IPS DF 6.9 (cell line): Measurements from ENCODE around the gene PRRC2B.
"Not testable (repeated sequence)": the region's sequence is repeated elsewhere in the genome, so short reads cannot be mapped to it uniquely, and the experiment has no call there.

Experiments used
- DNase-seq: peaks from one replicate; pipeline ENCODE4 v3.0.0-alpha.2; 2013; ENCODE audit warnings: low read depth, low spot score
- H3K27ac ChIP-seq: one replicate; pipeline ENCODE4 v1.5.1; 2013; ENCODE audit warnings: low read length, control low read depth
- H3K27me3 ChIP-seq: 2 replicates; pipeline ENCODE4 v1.6.1; 2013; ENCODE audit warnings: mild to moderate bottlenecking, low read length; ENCODE audit not compliant: control insufficient read depth, insufficient read depth
- H3K36me3 ChIP-seq: 2 replicates; pipeline ENCODE4 v1.6.1; 2013; ENCODE audit warnings: low read length; ENCODE audit not compliant: control insufficient read depth, insufficient read depth
- H3K4me1 ChIP-seq: 2 replicates; pipeline ENCODE4 v1.6.1; 2013; ENCODE audit warnings: low read length; ENCODE audit not compliant: control insufficient read depth, insufficient read depth
- H3K4me3 ChIP-seq: 2 replicates; pipeline ENCODE4 v1.5.1; 2013; ENCODE audit warnings: mild to moderate bottlenecking, low read length
- H3K9me3 ChIP-seq: 2 replicates; pipeline ENCODE4 v1.6.1; 2013; ENCODE audit warnings: low read length, inconsistent platforms; ENCODE audit not compliant: control insufficient read depth, insufficient read depth
- WGBS: extraction: QIAGEN DNeasy Blood & Tissue Kit; methylation state at CpG from one replicate; pipeline ENCODE4 v1.1.7; 2013; ENCODE audit warnings: mixed read lengths, missing lambda C conversion rate; ENCODE audit not compliant: insufficient read length, insufficient coverage; 5-methylcytosine and 5-hydroxymethylcytosine counted together

Gene PRRC2B

DNA sequence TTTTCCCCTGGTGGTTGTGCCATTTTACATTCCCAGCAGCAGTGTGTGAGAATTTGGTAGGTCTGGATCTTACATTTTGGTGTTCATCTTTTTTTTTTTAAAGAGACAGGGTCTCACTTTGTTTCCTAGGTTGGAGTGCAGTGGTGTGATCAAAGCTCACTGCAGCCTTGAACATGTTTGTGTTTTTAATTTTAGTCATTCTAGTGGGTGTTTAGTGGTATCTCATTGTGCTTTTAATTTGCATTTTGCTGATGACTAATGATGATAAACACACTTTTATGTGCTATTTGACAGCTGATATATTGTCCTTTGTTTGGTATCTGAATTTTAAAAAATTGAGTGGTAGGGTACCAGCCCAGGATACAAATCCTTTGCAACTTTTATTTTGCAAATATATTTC lies 55.4 kb downstream of the PRRC2B start:
- no peaks in the 10 kb centered on the region for H3K9me3 ChIP-seq
- H3K27me3 ChIP-seq = no peaks in the 10 kb centered on the region
- no peak overlapping the region for H3K4me3 ChIP-seq
- H3K27ac ChIP-seq = no peak overlapping the region
- H3K36me3 ChIP-seq = peaks cover 35% of the 10 kb centered on the region
- no peak for DNase-seq
- no peaks in the 10 kb centered on the region for H3K4me1 ChIP-seq

- H3K27ac ChIP-seq = no peak overlapping the region
- H3K4me3 ChIP-seq = no peak overlapping the region
- H3K27me3 ChIP-seq = no peaks in the 10 kb centered on the region
- DNase-seq = no peak
- H3K36me3 ChIP-seq = peaks cover 26% of the 10 kb centered on the region; the same call in 1 of the 2 replicates
- no peaks in the 10 kb centered on the region for H3K4me1 ChIP-seq
- no peaks in the 10 kb centered on the region for H3K9me3 ChIP-seq
Observed at GRCh38 chr9:131454028-131454427, 60.1 kb downstream of the PRRC2B start.

DNA sequence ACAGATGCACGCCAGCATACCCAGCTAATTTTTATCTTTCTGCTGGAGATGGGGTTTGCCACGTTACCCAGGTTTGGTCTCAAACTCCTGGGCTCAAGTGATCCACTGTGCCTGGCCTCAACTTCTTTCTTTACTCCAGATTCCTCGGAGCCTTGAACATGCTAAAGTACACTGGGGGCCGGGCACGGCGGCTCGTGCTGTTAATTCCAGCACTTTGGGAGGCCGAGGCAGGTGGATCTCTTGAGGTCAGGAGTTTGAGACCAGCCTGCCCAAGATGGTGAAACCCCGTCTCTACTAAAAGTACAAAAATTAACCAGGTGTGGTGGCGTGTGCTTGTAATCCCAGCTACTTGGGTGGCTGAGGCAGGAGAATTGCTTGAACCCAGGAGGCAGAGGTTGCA lies 61.8 kb downstream of the PRRC2B start:
- peaks cover 25% of the 10 kb centered on the region; the same call in 1 of the 2 replicates for H3K36me3 ChIP-seq
- WGBS = no CpG with 5 or more reads among the region's 10 CpGs
- H3K27ac ChIP-seq, H3K4me3 ChIP-seq, H3K27me3 ChIP-seq, H3K4me1 ChIP-seq, DNase-seq, H3K9me3 ChIP-seq: not testable (repeated sequence)

GRCh38 chr9:131457746-131458145 lies 63.9 kb downstream of the PRRC2B start:
- Histone ChIP-seq H3K4me1 (no peaks in the 10 kb centered on the region), H3K27me3 (no peaks in the 10 kb centered on the region), H3K36me3 (peaks cover 37% of the 10 kb centered on the region; the same call in 1 of the 2 replicates), H3K9me3 (no peaks in the 10 kb centered on the region), H3K27ac (no peak overlapping the region), H3K4me3 (no peak overlapping the region)
- no peak for DNase-seq
- no CpG with 5 or more reads among the region's 10 CpGs for WGBS

- Histone ChIP-seq H3K27me3 (no peaks in the 10 kb centered on the region), H3K36me3 (peaks cover 37% of the 10 kb centered on the region; the same call in 1 of the 2 replicates), H3K4me1 (no peaks in the 10 kb centered on the region), H3K27ac (no peak overlapping the region), H3K9me3 (no peaks in the 10 kb centered on the region), H3K4me3 (no peak overlapping the region)
- no CpG with 5 or more reads among the region's 10 CpGs for WGBS
- no peak for DNase-seq
Observed at GRCh38 chr9:131459056-131459455, 65.2 kb downstream of the PRRC2B start.

GRCh38 chr9:131461166-131461565 lies 67.3 kb downstream of the PRRC2B start:
- no peaks in the 10 kb centered on the region for H3K9me3 ChIP-seq
- H3K27me3 ChIP-seq = no peaks in the 10 kb centered on the region
- no peak overlapping the region for H3K27ac ChIP-seq
- no peaks in the 10 kb centered on the region for H3K4me1 ChIP-seq
- no CpG with 5 or more reads among the region's 1 CpG for WGBS
- H3K36me3 ChIP-seq = peaks cover 44% of the 10 kb centered on the region
- no peak for DNase-seq
- H3K4me3 ChIP-seq = no peak overlapping the region

DNA sequence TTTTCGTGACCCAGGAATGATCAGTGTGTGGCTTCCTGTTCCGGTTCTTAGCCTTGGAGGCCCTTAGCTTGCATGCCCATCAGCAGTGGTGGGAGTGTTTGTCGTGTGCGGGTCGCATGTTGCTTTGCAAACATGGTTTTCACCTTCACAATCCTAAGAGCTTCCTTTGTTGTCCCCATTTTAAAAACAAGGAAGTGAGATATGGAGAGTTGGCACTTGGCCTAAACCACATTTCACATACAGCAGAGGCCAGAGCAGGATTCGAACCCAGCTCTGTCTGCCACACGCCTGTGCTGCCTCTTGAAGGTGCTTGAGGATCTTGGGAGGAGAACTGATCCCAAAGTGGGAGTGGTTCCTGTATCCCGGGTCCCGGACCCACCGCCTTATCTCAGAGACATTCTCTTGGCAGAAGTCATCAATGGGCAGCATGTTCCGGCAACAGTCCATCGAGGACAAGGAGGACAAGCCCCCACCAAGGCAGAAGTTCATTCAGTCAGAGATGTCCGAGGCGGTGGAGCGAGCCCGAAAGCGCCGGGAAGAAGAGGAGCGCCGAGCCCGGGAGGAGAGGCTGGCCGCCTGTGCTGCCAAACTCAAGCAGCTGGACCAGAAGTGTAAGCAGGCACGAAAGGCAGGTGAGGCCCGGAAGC lies 70.6 kb downstream of the PRRC2B start:
- no CpG with 5 or more reads among the region's 24 CpGs for WGBS
- DNase-seq = no peak
- H3K4me3 ChIP-seq = no peak overlapping the region
- H3K9me3 ChIP-seq = no peaks in the 10 kb centered on the region; the same call in 1 of the 2 replicates
- H3K4me1 ChIP-seq = no peaks in the 10 kb centered on the region
- peaks cover 39% of the 10 kb centered on the region for H3K36me3 ChIP-seq
- H3K27ac ChIP-seq = no peak overlapping the region
- H3K27me3 ChIP-seq = no peaks in the 10 kb centered on the region

DNA sequence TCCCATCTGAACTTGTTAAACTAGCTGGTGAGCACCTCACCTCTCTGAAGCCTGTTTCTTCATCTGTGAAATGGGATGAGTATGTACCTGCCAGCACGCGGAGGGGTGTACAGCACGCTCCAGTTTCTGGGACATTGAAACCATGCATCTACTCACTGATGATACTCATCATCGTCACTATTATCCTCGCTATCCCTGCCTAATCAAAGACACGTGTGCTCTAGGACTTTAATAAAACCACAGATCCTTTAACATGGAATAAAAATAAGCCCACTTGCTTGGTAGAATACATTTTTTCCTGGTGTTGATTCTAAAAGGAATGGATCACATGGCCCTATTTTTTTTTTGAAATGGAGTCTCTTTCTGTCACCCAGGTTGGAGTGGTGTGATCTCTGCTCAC lies 71.5 kb downstream of the PRRC2B start:
- Histone ChIP-seq H3K9me3 (no peaks in the 10 kb centered on the region; the same call in 1 of the 2 replicates), H3K27me3 (no peaks in the 10 kb centered on the region), H3K27ac (no peak overlapping the region), H3K4me3 (no peak overlapping the region), H3K4me1 (no peaks in the 10 kb centered on the region), H3K36me3 (peaks cover 46% of the 10 kb centered on the region)
- WGBS = no CpG with 5 or more reads among the region's 6 CpGs
- DNase-seq = no peak

DNA sequence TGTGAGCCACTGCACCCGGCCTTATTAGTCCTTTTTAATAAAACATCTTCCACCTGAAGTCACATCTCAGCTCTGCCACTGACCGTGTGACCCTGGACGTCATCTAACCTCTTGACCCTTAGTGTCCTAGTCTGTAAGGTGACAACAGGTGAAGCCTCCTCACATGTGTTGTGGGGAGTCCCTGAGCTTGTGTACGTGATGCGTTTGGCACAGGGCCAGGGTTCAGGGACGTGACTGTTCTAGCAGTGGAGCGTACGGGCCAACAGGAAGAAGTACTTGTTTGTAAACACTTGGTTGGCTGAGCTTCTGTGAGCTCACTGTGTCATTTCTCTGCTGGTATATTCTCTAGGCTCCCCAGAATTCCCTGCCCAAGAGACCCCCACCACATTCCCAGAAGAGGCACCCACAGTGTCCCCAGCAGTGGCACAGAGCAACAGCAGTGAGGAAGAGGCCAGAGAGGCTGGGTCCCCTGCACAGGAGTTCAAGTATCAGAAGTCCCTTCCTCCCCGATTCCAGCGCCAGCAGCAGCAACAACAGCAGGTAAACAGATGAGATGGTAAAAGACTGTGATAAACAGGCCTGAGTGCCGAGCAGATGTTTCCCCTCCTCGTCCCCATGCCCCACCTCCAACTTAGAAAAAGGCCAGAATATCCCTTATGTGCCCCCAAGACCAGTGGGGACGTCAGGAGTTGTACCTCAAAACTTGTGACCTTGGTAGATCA lies 73.5 kb downstream of the PRRC2B start:
- Histone ChIP-seq H3K4me3 (no peak overlapping the region), H3K27me3 (no peaks in the 10 kb centered on the region), H3K4me1 (no peaks in the 10 kb centered on the region), H3K9me3 (no peaks in the 10 kb centered on the region; the same call in 1 of the 2 replicates), H3K27ac (no peak overlapping the region), H3K36me3 (peaks cover 39% of the 10 kb centered on the region)
- WGBS = no CpG with 5 or more reads among the region's 13 CpGs
- no peak for DNase-seq

DNA sequence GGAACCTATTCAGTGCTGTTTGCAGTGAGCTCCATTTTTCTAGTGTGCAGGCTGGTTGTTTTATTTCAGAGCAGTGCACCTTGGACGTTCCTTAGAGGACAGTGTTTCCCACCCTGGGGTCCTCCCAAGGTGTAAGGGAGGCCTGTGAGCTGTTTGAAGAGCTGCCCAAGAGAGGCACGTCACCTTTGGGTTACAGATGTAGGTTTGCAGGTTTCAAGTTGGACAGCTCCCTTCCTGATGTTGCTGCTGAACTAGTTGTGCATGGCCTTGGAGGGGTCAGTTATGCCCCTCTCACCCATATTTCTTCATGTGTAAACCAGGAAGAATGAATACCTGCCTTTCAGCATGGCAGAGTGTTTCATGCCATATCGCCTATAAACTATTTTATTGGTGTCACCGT lies 74.1 kb downstream of the PRRC2B start:
- Histone ChIP-seq H3K4me1 (no peaks in the 10 kb centered on the region), H3K36me3 (peaks cover 41% of the 10 kb centered on the region), H3K9me3 (no peaks in the 10 kb centered on the region; the same call in 1 of the 2 replicates), H3K27me3 (no peaks in the 10 kb centered on the region), H3K4me3 (no peak overlapping the region), H3K27ac (no peak overlapping the region)
- no peak for DNase-seq
- WGBS = no CpG with 5 or more reads among the region's 4 CpGs

- H3K9me3 ChIP-seq = no peaks in the 10 kb centered on the region; the same call in 1 of the 2 replicates
- no peaks in the 10 kb centered on the region for H3K27me3 ChIP-seq
- no peaks in the 10 kb centered on the region for H3K4me1 ChIP-seq
- peaks cover 48% of the 10 kb centered on the region for H3K36me3 ChIP-seq
- no peak overlapping the region for H3K27ac ChIP-seq
- no CpG with 5 or more reads among the region's 6 CpGs for WGBS
- no peak for DNase-seq
- H3K4me3 ChIP-seq = no peak overlapping the region
Observed at GRCh38 chr9:131469356-131469755, 75.5 kb downstream of the PRRC2B start.
